Epithelial cell of proximal tubule (primary cell): ENCODE results near the gene POU6F2. TPM values are rescaled to one million over a fixed set of nuclear protein-coding genes. Genes with fewer than 3 reads are reported as not detected.
"Not testable (repeated sequence)": the region's sequence is repeated elsewhere in the genome, so short reads cannot be mapped to it uniquely, and the experiment has no call there.

Experiments used
- DNase-seq: peaks from one replicate; pipeline ENCODE4 v3.0.0-alpha.2; 2011; ENCODE audit warnings: low read depth
- H3K4me3 ChIP-seq: 2 replicates; pipeline ENCODE4 v1.5.1; 2011; ENCODE audit warnings: low read depth, mild to moderate bottlenecking, low read length
- CTCF ChIP-seq: conservative IDR thresholded peaks from 2 replicates; pipeline ENCODE4 v1.5.1; 2012; ENCODE audit warnings: low read depth, mild to moderate bottlenecking, low read length
- total RNA-seq: library from RNA; depleted of rRNA; stranded (reverse); fragments of >200 nt; gene quantifications from 2 replicates; pipeline ENCODE4 v1.2.3, GENCODE V29; 2015

Gene POU6F2
- total RNA-seq, 1 donor from 2014 or later: not detected

DNA sequence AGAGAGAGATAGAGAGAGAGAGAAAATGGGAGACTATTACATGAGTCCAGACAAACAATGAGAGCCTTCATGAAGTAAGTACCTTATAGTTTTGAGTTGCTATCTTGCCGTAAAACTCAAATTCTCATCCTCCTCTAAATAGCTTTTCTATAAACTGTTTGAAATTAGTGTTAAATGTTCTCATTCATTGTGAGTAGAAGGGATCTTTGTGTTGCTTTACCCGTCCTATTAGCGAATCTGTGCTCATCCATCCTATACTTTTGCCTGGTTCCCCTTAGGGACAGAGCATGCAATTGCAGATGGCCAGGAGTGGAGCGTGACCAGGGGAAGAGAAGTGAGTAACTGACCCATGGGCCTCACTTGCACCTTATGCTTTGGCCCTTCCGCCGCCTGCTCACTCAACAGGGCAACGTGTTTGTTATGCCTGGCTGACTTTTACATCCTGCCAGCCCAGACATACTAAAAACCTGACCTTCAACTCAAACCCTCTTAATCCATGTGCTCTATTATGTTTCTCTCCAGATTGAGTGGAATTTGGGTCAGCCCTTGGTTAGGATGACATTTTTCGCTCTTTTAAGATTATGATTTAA lies 344.3 kb downstream of the POU6F2 start:
- TF ChIP-seq CTCF: no peak
- H3K4me3 ChIP-seq: no peak overlapping the region
- peak; percentile 15 for DNase-seq

DNA sequence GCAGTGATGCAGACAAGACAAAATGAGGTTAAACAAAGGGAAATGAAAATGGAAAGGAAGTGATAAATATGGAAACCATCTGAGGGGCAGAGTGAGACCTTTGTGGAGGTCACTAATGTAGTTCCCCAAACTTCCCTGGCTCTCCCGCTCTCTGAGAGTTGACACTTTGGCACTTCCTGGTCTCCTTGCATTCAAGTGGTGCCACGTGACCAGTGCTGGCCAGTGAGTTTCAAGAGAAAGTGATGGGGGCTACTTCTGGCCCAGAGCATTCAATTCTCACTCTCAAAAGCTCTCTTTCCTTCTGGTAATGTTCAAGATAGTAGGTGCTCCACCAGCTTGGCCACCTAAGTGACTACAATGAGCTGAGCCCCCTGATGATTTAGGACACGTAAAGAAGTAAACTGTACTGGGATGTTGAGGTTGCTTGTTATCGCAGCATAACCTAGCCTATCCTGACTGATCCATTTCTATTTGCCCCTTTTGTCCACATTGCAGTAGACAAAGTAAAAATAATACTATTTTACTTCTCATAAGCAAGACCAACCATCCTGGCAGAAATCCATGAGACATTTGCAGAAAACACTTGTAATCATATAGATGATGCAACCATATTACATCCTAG lies 346.5 kb downstream of the POU6F2 start:
- H3K4me3 ChIP-seq: no peak overlapping the region
- no peak for TF ChIP-seq CTCF
- no peak for DNase-seq

DNA sequence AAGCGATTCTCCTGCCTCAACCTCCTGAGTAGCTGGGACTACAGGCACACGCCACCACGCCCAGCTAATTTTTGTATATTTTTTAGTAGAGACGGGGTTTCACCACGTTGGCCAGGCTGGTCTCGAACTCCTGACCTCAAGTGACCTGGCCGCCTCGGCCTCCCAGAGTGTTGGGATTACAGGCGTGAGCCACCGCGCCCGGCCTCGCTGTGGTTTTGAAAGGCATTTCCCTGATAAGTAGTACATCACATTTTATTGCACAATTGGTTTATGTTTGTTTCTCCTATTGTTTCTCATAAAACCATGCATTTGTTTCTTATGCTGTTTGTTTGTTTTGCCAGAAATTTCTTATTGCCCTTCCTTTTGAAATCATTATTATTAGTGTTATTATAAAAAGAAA lies 353.9 kb downstream of the POU6F2 start:
- not testable (repeated sequence) for H3K4me3 ChIP-seq, DNase-seq

DNA sequence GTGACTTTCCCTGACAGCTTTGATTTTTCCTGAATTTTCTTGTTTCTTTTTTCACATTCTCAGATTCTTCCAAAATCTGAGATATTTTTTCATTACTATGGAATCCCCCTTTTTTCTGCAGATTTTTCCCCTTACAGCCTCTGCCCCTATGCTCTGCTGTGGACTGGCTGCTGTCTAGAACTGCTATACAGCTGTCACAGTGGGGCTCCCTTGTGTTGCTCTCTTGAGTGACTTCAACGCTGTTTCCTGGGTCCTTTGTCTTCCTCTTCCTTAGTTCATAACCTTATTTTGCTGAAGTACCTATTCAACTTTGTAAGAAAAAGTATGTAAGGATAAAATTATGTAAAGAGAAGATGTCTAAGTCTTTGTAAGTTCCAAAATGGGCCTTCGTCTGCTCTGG lies 354.4 kb downstream of the POU6F2 start:
- TF ChIP-seq CTCF: no peak
- DNase-seq: no peak

DNA sequence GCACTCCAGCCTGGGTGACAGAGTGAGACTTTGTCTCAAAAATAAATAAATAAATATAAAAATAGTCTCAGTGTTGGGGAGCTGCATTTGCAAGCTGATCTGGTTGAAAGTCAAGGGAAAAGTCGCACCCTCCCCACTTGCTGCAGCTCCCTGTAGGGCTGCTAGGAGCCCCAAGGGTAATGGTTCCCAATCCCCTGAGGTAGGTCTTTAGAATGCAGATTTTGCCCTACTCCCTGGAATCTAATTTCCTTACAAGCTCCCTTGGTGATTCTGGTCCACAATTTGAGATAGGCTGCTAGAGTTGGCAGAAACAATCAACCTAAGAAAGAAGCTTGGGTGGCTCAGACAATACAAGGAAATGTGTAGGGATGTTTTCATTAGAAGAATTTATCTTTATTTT lies 356.0 kb downstream of the POU6F2 start:
- DNase-seq: no peak
- TF ChIP-seq CTCF: no peak

More for the DNA sequence above, 354.4 kb downstream of the POU6F2 start:
- no peak overlapping the region for H3K4me3 ChIP-seq

GRCh38 chr7:39336442-39336841 lies 358.7 kb downstream of the POU6F2 start:
- no peak overlapping the region for H3K4me3 ChIP-seq
- no peak for TF ChIP-seq CTCF
- DNase-seq: no peak

More for the DNA sequence above, 356.0 kb downstream of the POU6F2 start:
- no peak overlapping the region for H3K4me3 ChIP-seq

GRCh38 chr7:39338716-39339115 lies 361.0 kb downstream of the POU6F2 start:
- H3K4me3 ChIP-seq: no peak overlapping the region
- no peak for TF ChIP-seq CTCF
- DNase-seq: no peak
